HCT116 (cell line): ENCODE measurements around the gene FAM83B.

Source experiments
- CBX3 ChIP-seq: IDR thresholded peaks from 2 replicates; pipeline ENCODE4 v1.6.1; 2012; ENCODE audit warnings: low read depth
- EGR1 ChIP-seq: IDR thresholded peaks from 2 replicates; pipeline ENCODE4 v1.6.1; 2012; ENCODE audit warnings: low read depth
- EZH2 ChIP-seq: fragments of 200-600 bp; sonication (generic); IDR thresholded peaks from 2 replicates; pipeline ENCODE4 v1.6.1; 2017; ENCODE audit warnings: antibody characterized with exemption, mixed run types
- EZH2phosphoT487 ChIP-seq: fragments of 200-600 bp; IDR thresholded peaks from 2 replicates; pipeline ENCODE4 v1.6.1; 2018; ENCODE audit warnings: antibody characterized with exemption, borderline replicate concordance
- FOSL1 ChIP-seq: IDR thresholded peaks from 2 replicates; pipeline ENCODE4 v1.6.1; 2012; ENCODE audit warnings: low read depth
- JUND ChIP-seq: IDR thresholded peaks from 2 replicates; pipeline ENCODE4 v1.6.1; 2012
- POLR2A ChIP-seq: IDR thresholded peaks from 2 replicates; pipeline ENCODE4 v1.7.0; 2011; ENCODE audit warnings: borderline replicate concordance; ENCODE audit not compliant: insufficient read depth, insufficient read length; ENCODE audit errors: extremely low read depth
- POLR2AphosphoS5 ChIP-seq: IDR thresholded peaks from 2 replicates; pipeline ENCODE4 v1.6.1; 2011; ENCODE audit warnings: mild to moderate bottlenecking, low read depth, low read length, moderate library complexity
- SP1 ChIP-seq: IDR thresholded peaks from 2 replicates; pipeline ENCODE4 v1.6.1; 2012; ENCODE audit warnings: low read depth
- TF ChIP-seq, protein P1 (sequence below), 3 experiments: fragments of 200-600 bp in 1 of 3; sonication (generic) in 1 of 3; IDR thresholded peaks in 2 of 3; conservative IDR thresholded peaks in 1 of 3; 2 replicates each; pipeline ENCODE4 v1.5.1; 2012 to 2017; ENCODE audit warnings: low read depth in 2 of 3, low read length in 2 of 3, antibody characterized with exemption in 1 of 3, borderline replicate concordance in 1 of 3, control low read depth in 1 of 3, mild to moderate bottlenecking in 1 of 3, mixed read lengths in 1 of 3, mixed run types in 1 of 3, moderate library complexity in 1 of 3; ENCODE audit not compliant: insufficient read depth in 1 of 3
- TF ChIP-seq, protein P2 (sequence below): IDR thresholded peaks from 2 replicates; pipeline ENCODE4 v1.6.1; 2012
- TF ChIP-seq, protein P3 (sequence below): IDR thresholded peaks from 2 replicates; pipeline ENCODE4 v1.6.1; 2011; ENCODE audit warnings: mild to moderate bottlenecking, low read length, moderate library complexity; ENCODE audit not compliant: insufficient replicate concordance; ENCODE audit errors: extremely low read depth

DNA sequence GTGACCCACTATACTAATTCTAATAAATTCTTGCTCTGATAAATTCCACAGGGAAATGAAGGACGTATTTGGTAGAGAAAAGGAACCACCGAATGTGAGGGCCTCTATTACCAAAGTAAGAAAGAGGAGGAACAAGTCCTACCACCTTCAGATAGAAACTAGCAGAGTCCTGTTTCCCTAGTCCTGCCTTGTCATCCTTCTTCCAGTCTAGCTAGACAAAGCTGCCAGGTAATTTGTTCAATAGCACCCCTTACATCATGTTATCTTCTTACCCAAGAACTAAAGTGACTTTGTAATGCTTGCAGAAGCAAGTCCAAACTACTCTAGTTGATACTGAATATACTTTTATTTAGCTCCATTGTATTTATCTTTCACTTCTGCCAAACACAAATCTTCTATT is 29.3 kb upstream of the FAM83B start:
- TF ChIP-seq CBX3: no peak
- TF ChIP-seq, protein P1, sequence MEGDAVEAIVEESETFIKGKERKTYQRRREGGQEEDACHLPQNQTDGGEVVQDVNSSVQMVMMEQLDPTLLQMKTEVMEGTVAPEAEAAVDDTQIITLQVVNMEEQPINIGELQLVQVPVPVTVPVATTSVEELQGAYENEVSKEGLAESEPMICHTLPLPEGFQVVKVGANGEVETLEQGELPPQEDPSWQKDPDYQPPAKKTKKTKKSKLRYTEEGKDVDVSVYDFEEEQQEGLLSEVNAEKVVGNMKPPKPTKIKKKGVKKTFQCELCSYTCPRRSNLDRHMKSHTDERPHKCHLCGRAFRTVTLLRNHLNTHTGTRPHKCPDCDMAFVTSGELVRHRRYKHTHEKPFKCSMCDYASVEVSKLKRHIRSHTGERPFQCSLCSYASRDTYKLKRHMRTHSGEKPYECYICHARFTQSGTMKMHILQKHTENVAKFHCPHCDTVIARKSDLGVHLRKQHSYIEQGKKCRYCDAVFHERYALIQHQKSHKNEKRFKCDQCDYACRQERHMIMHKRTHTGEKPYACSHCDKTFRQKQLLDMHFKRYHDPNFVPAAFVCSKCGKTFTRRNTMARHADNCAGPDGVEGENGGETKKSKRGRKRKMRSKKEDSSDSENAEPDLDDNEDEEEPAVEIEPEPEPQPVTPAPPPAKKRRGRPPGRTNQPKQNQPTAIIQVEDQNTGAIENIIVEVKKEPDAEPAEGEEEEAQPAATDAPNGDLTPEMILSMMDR (IDR thresholded peaks at IDR 0.05 in 2 of 3, conservative IDR thresholded peaks at IDR 0.05 in 1 of 3; ENCODE audit: borderline replicate concordance in 1 of 3, insufficient read depth in 1 of 3, low read depth in 2 of 3, low read length in 2 of 3): no peak
- TF ChIP-seq, protein P2, sequence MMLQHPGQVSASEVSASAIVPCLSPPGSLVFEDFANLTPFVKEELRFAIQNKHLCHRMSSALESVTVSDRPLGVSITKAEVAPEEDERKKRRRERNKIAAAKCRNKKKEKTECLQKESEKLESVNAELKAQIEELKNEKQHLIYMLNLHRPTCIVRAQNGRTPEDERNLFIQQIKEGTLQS: no peak
- no peak for TF ChIP-seq EZH2phosphoT487
- no peak for TF ChIP-seq POLR2A
- TF ChIP-seq JUND: no peak
- no peak for TF ChIP-seq SP1
- no peak for TF ChIP-seq EGR1
- no peak for TF ChIP-seq EZH2
- TF ChIP-seq, protein P3, sequence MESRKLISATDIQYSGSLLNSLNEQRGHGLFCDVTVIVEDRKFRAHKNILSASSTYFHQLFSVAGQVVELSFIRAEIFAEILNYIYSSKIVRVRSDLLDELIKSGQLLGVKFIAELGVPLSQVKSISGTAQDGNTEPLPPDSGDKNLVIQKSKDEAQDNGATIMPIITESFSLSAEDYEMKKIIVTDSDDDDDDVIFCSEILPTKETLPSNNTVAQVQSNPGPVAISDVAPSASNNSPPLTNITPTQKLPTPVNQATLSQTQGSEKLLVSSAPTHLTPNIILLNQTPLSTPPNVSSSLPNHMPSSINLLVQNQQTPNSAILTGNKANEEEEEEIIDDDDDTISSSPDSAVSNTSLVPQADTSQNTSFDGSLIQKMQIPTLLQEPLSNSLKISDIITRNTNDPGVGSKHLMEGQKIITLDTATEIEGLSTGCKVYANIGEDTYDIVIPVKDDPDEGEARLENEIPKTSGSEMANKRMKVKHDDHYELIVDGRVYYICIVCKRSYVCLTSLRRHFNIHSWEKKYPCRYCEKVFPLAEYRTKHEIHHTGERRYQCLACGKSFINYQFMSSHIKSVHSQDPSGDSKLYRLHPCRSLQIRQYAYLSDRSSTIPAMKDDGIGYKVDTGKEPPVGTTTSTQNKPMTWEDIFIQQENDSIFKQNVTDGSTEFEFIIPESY: no peak
- TF ChIP-seq FOSL1: no peak
- no peak for TF ChIP-seq POLR2AphosphoS5
